WTC11 (cell line): ENCODE measurements around the gene PTPRG. TPM values are rescaled to one million over a fixed set of nuclear protein-coding genes. Genes with fewer than 3 reads are reported as not detected.

Experiments
- ATAC-seq: fragments of 200-7000 bp; cut with Tn5 transposase; 2 replicates; pipeline ENCODE4 v1.10.0; 2021; ENCODE audit warnings: mild to moderate bottlenecking, moderate library complexity
- CTCF ChIA-PET: fragments of 300-600 bp; sonication (Branson Sonifier 250); formaldehyde crosslinking; loops from one replicate; lab custom pipeline; 2021; ENCODE audit warnings: antibody characterized with exemption; lab: Charles Lee
- POLR2A ChIA-PET: fragments of 350-600 bp; sonication (Branson Sonifier 250); formaldehyde crosslinking; loops from one replicate; lab custom pipeline; 2021; ENCODE audit warnings: antibody characterized with exemption; lab: Charles Lee
- DNase-seq: peaks from one replicate; pipeline ENCODE4 v3.0.0; 2021; ENCODE audit warnings: low spot score
- H3K27ac Mint-ChIP-seq: 2 replicates; pipeline ENCODE4 v1.8.0; 2021; ENCODE audit warnings: mixed read lengths
- H3K27me3 Mint-ChIP-seq: 2 replicates; pipeline ENCODE4 v1.8.0; 2021; ENCODE audit warnings: low read depth, mild to moderate bottlenecking, moderate library complexity, mixed read lengths
- H3K36me3 Mint-ChIP-seq: 2 replicates; pipeline ENCODE4 v1.8.0; 2021; ENCODE audit warnings: mixed read lengths
- H3K4me1 Mint-ChIP-seq: 2 replicates; pipeline ENCODE4 v1.8.0; 2022; ENCODE audit warnings: mixed read lengths
- H3K4me3 Mint-ChIP-seq: 2 replicates; pipeline ENCODE4 v1.8.0; 2021; ENCODE audit warnings: mild to moderate bottlenecking, moderate library complexity, mixed read lengths
- H3K9me3 Mint-ChIP-seq: 2 replicates; pipeline ENCODE4 v1.8.0; 2021; ENCODE audit warnings: mixed read lengths
- GABPB1 ChIP-seq: sonication (generic); formaldehyde crosslinking; IDR thresholded peaks from 2 replicates; pipeline ENCODE4 v1.8.1; 2023; ENCODE audit warnings: mild to moderate bottlenecking, missing genetic modification reagents
- HMGA2 ChIP-seq: fragments of 250-450 bp; sonication (Bioruptor Pico); IDR thresholded peaks from 2 replicates; pipeline ENCODE4 v1.4.0; 2021; ENCODE audit warnings: mild to moderate bottlenecking, moderate library complexity
- JUN ChIP-seq: sonication (generic); formaldehyde crosslinking; IDR thresholded peaks from 2 replicates; pipeline ENCODE4 v1.8.0; 2023; ENCODE audit warnings: mild to moderate bottlenecking, missing genetic modification reagents
- KAT7 ChIP-seq: sonication (generic); formaldehyde crosslinking; IDR thresholded peaks from 2 replicates; pipeline ENCODE4 v1.8.1; 2023; ENCODE audit warnings: missing genetic modification reagents, mild to moderate bottlenecking, borderline replicate concordance
- MXD4 ChIP-seq: fragments of 250-450 bp; sonication (Bioruptor Pico); IDR thresholded peaks from 2 replicates; pipeline ENCODE4 v1.8.0; 2021; ENCODE audit warnings: mild to moderate bottlenecking, moderate library complexity, borderline replicate concordance
- NFATC4 ChIP-seq: fragments of 250-450 bp; sonication (Bioruptor Pico); IDR thresholded peaks from 2 replicates; pipeline ENCODE4 v1.9.0; 2021; ENCODE audit warnings: mild to moderate bottlenecking
- TEAD4 ChIP-seq: sonication (generic); formaldehyde crosslinking; IDR thresholded peaks from 2 replicates; pipeline ENCODE4 v1.8.0; 2022; ENCODE audit warnings: mild to moderate bottlenecking, missing genetic modification reagents
- ZBTB21 ChIP-seq: sonication (generic); formaldehyde crosslinking; IDR thresholded peaks from 2 replicates; pipeline ENCODE4 v1.8.1; 2023; ENCODE audit warnings: mild to moderate bottlenecking, missing genetic modification reagents, borderline replicate concordance
- ZNF263 ChIP-seq: sonication (generic); formaldehyde crosslinking; IDR thresholded peaks from 2 replicates; pipeline ENCODE4 v1.8.1; 2022; ENCODE audit warnings: low read depth, mild to moderate bottlenecking, moderate library complexity, missing genetic modification reagents
- total RNA-seq: library from RNA; stranded (reverse); gene quantifications from 3 replicates; pipeline ENCODE4 v1.2.3, GENCODE V29; 2021
- TF ChIP-seq, protein P1 (sequence below): sonication (generic); formaldehyde crosslinking; IDR thresholded peaks from 2 replicates; pipeline ENCODE4 v1.8.0; 2022; ENCODE audit warnings: mild to moderate bottlenecking, missing genetic modification reagents
- TF ChIP-seq, protein P2 (sequence below): sonication (generic); formaldehyde crosslinking; IDR thresholded peaks from 2 replicates; pipeline ENCODE4 v1.8.0; 2022; ENCODE audit warnings: mild to moderate bottlenecking, missing genetic modification reagents
- TF ChIP-seq, protein P3 (sequence below): sonication (generic); formaldehyde crosslinking; IDR thresholded peaks from 2 replicates; pipeline ENCODE4 v1.8.1; 2022; ENCODE audit warnings: mild to moderate bottlenecking, missing genetic modification reagents, moderate library complexity, borderline replicate concordance
- TF ChIP-seq, protein P4 (sequence below): sonication (generic); formaldehyde crosslinking; IDR thresholded peaks from 2 replicates; pipeline ENCODE4 v1.8.0; 2023; ENCODE audit warnings: missing genetic modification reagents
- TF ChIP-seq, protein P5 (sequence below): sonication (generic); formaldehyde crosslinking; IDR thresholded peaks from 2 replicates; pipeline ENCODE4 v1.8.1; 2023; ENCODE audit warnings: mild to moderate bottlenecking, missing genetic modification reagents, borderline replicate concordance
- TF ChIP-seq, protein P6 (sequence below): sonication (generic); formaldehyde crosslinking; IDR thresholded peaks from 2 replicates; pipeline ENCODE4 v1.8.0; 2022; ENCODE audit warnings: missing genetic modification reagents
- TF ChIP-seq, protein P7 (sequence below): sonication (generic); formaldehyde crosslinking; IDR thresholded peaks from 2 replicates; pipeline ENCODE4 v1.8.1; 2023; ENCODE audit warnings: mild to moderate bottlenecking, moderate library complexity, missing genetic modification reagents

PTPRG gene
- total RNA-seq, 1 experiment from 2014 or later = 106 TPM

DNA sequence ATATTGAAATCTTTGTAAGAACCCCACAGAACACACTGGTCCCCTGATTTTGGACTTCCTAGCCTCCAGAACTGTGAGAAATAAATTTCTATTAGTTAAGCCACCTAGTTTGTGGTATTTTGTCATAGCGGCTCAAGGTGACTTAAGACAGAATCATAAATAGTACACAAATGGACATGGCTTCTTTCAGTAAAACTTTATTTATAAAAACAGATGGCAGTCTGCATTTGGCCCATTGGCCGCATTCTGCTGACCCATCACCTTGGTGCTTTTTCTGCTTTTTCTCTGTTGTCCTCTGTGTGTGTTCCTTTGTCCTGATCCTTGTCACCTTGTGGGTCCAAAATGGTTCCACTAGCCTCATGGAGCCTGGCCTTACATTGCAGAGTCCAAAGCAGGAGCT is 363.6 kb downstream of the PTPRG start:
- Mint-ChIP-seq H3K4me3 (no peak overlapping the region), H3K9me3 (no peaks in the 10 kb centered on the region), H3K27me3 (no peaks in the 10 kb centered on the region), H3K36me3 (no peaks in the 10 kb centered on the region), H3K27ac (no peak overlapping the region), H3K4me1 (peaks cover 73% of the 10 kb centered on the region)
- TF ChIP-seq JUN (no peak), TEAD4 (CRISPR knock-in tag) (no peak), HMGA2 (CRISPR knock-in tag) (no peak)
- TF ChIP-seq, protein P1, sequence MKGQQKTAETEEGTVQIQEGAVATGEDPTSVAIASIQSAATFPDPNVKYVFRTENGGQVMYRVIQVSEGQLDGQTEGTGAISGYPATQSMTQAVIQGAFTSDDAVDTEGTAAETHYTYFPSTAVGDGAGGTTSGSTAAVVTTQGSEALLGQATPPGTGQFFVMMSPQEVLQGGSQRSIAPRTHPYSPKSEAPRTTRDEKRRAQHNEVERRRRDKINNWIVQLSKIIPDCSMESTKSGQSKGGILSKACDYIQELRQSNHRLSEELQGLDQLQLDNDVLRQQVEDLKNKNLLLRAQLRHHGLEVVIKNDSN (CRISPR knock-in tag) = no peak
- TF ChIP-seq, protein P2, sequence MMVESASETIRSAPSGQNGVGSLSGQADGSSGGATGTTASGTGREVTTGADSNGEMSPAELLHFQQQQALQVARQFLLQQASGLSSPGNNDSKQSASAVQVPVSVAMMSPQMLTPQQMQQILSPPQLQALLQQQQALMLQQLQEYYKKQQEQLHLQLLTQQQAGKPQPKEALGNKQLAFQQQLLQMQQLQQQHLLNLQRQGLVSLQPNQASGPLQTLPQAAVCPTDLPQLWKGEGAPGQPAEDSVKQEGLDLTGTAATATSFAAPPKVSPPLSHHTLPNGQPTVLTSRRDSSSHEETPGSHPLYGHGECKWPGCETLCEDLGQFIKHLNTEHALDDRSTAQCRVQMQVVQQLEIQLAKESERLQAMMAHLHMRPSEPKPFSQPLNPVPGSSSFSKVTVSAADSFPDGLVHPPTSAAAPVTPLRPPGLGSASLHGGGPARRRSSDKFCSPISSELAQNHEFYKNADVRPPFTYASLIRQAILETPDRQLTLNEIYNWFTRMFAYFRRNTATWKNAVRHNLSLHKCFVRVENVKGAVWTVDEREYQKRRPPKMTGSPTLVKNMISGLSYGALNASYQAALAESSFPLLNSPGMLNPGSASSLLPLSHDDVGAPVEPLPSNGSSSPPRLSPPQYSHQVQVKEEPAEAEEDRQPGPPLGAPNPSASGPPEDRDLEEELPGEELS (CRISPR knock-in tag) = no peak
- CTCF ChIA-PET = interaction anchor here (1.8 kb wide), 1 partner anchor 11 kb away, joined by 19 read pairs; no protein-coding TSS in a partner anchor
- no peak for DNase-seq
- ATAC-seq = no peak
- POLR2A ChIA-PET = interaction anchor here (0.7 kb wide), 1 partner anchor 119 kb away, joined by 5 read pairs; no protein-coding TSS in a partner anchor

DNA sequence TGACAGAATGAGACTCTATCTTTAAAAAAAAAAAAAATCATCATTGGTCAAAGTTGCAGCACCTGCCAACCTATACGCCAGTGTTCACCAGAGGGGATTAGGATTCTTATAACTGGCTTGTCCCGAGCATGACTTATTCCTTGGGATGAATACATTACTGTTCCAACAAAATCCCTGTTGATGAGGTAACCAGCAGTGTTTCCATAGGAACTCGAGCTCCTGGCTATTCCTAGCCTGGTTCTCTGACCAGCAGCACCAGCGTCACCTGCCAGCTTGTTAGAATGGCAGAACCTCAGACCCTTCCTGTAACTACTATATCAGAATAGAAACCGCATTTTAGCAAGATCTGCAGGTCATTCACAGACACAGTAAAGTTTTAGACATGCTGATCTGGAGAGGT is 364.4 kb downstream of the PTPRG start:
- ATAC-seq (no peak), DNase-seq (no peak)
- H3K9me3 Mint-ChIP-seq = no peaks in the 10 kb centered on the region
- H3K36me3 Mint-ChIP-seq = no peaks in the 10 kb centered on the region
- H3K27ac Mint-ChIP-seq = no peak overlapping the region
- no peaks in the 10 kb centered on the region for H3K27me3 Mint-ChIP-seq
- POLR2A ChIA-PET = interaction anchor here (0.7 kb wide), 2 partner anchors 62 to 119 kb away, joined by 4 to 5 read pairs; no protein-coding TSS in a partner anchor
- H3K4me1 Mint-ChIP-seq = peaks cover 75% of the 10 kb centered on the region
- CTCF ChIA-PET = interaction anchor here (1.8 kb wide), 1 partner anchor 11 kb away, joined by 19 read pairs; no protein-coding TSS in a partner anchor
- no peak overlapping the region for H3K4me3 Mint-ChIP-seq
- TF ChIP-seq ZBTB21 (CRISPR knock-in tag) = no peak
- TF ChIP-seq GABPB1 = no peak
- TF ChIP-seq ZNF263 (CRISPR knock-in tag) = no peak
- no peak for TF ChIP-seq KAT7
- TF ChIP-seq HMGA2 (CRISPR knock-in tag) = no peak
- TF ChIP-seq, protein P3, sequence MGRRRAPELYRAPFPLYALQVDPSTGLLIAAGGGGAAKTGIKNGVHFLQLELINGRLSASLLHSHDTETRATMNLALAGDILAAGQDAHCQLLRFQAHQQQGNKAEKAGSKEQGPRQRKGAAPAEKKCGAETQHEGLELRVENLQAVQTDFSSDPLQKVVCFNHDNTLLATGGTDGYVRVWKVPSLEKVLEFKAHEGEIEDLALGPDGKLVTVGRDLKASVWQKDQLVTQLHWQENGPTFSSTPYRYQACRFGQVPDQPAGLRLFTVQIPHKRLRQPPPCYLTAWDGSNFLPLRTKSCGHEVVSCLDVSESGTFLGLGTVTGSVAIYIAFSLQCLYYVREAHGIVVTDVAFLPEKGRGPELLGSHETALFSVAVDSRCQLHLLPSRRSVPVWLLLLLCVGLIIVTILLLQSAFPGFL (CRISPR knock-in tag) = no peak
- TF ChIP-seq NFATC4 = no peak
- TF ChIP-seq, protein P4, sequence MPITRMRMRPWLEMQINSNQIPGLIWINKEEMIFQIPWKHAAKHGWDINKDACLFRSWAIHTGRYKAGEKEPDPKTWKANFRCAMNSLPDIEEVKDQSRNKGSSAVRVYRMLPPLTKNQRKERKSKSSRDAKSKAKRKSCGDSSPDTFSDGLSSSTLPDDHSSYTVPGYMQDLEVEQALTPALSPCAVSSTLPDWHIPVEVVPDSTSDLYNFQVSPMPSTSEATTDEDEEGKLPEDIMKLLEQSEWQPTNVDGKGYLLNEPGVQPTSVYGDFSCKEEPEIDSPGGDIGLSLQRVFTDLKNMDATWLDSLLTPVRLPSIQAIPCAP (CRISPR knock-in tag) = no peak
- TF ChIP-seq, protein P5, sequence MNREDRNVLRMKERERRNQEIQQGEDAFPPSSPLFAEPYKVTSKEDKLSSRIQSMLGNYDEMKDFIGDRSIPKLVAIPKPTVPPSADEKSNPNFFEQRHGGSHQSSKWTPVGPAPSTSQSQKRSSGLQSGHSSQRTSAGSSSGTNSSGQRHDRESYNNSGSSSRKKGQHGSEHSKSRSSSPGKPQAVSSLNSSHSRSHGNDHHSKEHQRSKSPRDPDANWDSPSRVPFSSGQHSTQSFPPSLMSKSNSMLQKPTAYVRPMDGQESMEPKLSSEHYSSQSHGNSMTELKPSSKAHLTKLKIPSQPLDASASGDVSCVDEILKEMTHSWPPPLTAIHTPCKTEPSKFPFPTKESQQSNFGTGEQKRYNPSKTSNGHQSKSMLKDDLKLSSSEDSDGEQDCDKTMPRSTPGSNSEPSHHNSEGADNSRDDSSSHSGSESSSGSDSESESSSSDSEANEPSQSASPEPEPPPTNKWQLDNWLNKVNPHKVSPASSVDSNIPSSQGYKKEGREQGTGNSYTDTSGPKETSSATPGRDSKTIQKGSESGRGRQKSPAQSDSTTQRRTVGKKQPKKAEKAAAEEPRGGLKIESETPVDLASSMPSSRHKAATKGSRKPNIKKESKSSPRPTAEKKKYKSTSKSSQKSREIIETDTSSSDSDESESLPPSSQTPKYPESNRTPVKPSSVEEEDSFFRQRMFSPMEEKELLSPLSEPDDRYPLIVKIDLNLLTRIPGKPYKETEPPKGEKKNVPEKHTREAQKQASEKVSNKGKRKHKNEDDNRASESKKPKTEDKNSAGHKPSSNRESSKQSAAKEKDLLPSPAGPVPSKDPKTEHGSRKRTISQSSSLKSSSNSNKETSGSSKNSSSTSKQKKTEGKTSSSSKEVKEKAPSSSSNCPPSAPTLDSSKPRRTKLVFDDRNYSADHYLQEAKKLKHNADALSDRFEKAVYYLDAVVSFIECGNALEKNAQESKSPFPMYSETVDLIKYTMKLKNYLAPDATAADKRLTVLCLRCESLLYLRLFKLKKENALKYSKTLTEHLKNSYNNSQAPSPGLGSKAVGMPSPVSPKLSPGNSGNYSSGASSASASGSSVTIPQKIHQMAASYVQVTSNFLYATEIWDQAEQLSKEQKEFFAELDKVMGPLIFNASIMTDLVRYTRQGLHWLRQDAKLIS (CRISPR knock-in tag) = no peak
- TF ChIP-seq, protein P6, sequence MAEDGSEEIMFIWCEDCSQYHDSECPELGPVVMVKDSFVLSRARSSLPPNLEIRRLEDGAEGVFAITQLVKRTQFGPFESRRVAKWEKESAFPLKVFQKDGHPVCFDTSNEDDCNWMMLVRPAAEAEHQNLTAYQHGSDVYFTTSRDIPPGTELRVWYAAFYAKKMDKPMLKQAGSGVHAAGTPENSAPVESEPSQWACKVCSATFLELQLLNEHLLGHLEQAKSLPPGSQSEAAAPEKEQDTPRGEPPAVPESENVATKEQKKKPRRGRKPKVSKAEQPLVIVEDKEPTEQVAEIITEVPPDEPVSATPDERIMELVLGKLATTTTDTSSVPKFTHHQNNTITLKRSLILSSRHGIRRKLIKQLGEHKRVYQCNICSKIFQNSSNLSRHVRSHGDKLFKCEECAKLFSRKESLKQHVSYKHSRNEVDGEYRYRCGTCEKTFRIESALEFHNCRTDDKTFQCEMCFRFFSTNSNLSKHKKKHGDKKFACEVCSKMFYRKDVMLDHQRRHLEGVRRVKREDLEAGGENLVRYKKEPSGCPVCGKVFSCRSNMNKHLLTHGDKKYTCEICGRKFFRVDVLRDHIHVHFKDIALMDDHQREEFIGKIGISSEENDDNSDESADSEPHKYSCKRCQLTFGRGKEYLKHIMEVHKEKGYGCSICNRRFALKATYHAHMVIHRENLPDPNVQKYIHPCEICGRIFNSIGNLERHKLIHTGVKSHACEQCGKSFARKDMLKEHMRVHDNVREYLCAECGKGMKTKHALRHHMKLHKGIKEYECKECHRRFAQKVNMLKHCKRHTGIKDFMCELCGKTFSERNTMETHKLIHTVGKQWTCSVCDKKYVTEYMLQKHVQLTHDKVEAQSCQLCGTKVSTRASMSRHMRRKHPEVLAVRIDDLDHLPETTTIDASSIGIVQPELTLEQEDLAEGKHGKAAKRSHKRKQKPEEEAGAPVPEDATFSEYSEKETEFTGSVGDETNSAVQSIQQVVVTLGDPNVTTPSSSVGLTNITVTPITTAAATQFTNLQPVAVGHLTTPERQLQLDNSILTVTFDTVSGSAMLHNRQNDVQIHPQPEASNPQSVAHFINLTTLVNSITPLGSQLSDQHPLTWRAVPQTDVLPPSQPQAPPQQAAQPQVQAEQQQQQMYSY = no peak
- TF ChIP-seq, protein P7, sequence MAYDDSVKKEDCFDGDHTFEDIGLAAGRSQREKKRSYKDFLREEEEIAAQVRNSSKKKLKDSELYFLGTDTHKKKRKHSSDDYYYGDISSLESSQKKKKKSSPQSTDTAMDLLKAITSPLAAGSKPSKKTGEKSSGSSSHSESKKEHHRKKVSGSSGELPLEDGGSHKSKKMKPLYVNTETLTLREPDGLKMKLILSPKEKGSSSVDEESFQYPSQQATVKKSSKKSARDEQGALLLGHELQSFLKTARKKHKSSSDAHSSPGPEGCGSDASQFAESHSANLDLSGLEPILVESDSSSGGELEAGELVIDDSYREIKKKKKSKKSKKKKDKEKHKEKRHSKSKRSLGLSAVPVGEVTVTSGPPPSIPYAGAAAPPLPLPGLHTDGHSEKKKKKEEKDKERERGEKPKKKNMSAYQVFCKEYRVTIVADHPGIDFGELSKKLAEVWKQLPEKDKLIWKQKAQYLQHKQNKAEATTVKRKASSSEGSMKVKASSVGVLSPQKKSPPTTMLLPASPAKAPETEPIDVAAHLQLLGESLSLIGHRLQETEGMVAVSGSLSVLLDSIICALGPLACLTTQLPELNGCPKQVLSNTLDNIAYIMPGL (CRISPR knock-in tag) = no peak
- TF ChIP-seq MXD4 = no peak
